Activated CD8-positive, alpha-beta T cell treated with anti-CD3 and anti-CD28 coated beads for 36 hours (primary cell): ENCODE measurements around the gene SPSB4. TPM values are rescaled to one million over a fixed set of nuclear protein-coding genes. Genes with fewer than 3 reads are reported as not detected.

ENCODE experiments used
- ATAC-seq: fragments of 200-7000 bp; cut with Tn5 transposase; one replicate; pipeline ENCODE4 v1.10.0; 2021; ENCODE audit warnings: mild to moderate bottlenecking, moderate library complexity
- CTCF ChIA-PET: fragments of 350-600 bp; sonication (Branson Sonifier 250); formaldehyde crosslinking; loops from one replicate; lab custom pipeline; 2021; ENCODE audit warnings: antibody characterized with exemption; lab: Charles Lee
- POLR2A ChIA-PET: fragments of 350-600 bp; sonication (Branson Sonifier 250); formaldehyde crosslinking; loops from one replicate; lab custom pipeline; 2021; ENCODE audit warnings: antibody characterized with exemption; lab: Charles Lee
- DNase-seq: peaks from one replicate; pipeline ENCODE4 v3.0.0-alpha.2; 2020
- H3K27ac Mint-ChIP-seq: one replicate; pipeline ENCODE4 v1.8.0; 2021; ENCODE audit warnings: mild to moderate bottlenecking, mixed read lengths
- H3K27me3 Mint-ChIP-seq: one replicate; pipeline ENCODE4 v1.8.0; 2021; ENCODE audit warnings: mixed read lengths
- H3K36me3 Mint-ChIP-seq: one replicate; pipeline ENCODE4 v1.8.0; 2021; ENCODE audit warnings: low read depth, mixed read lengths
- H3K4me1 Mint-ChIP-seq: one replicate; pipeline ENCODE4 v1.8.0; 2021; ENCODE audit warnings: low read depth, mixed read lengths
- H3K4me3 Mint-ChIP-seq: one replicate; pipeline ENCODE4 v1.8.0; 2021; ENCODE audit warnings: mild to moderate bottlenecking, moderate library complexity, mixed read lengths
- H3K9me3 Mint-ChIP-seq: one replicate; pipeline ENCODE4 v1.8.0; 2021; ENCODE audit warnings: mixed read lengths
- intact Hi-C: fragments of 100-400 bp; cut with micrococcal nuclease; formaldehyde crosslinking; loops from one replicate; pipeline ENCODE4 v1.10.0; 2022
- total RNA-seq, 2 experiments: library from RNA; stranded (reverse); gene quantifications; one replicate each; pipeline ENCODE4 v1.2.3, GENCODE V29; 2021
- TF ChIP-seq, protein P1 (sequence below): fragments of 200-600 bp; IDR thresholded peaks from one replicate; pipeline ENCODE4 v1.8.0; 2022; ENCODE audit warnings: antibody characterized with exemption, mild to moderate bottlenecking

The SPSB4 gene
- total RNA-seq: not detected

DNA sequence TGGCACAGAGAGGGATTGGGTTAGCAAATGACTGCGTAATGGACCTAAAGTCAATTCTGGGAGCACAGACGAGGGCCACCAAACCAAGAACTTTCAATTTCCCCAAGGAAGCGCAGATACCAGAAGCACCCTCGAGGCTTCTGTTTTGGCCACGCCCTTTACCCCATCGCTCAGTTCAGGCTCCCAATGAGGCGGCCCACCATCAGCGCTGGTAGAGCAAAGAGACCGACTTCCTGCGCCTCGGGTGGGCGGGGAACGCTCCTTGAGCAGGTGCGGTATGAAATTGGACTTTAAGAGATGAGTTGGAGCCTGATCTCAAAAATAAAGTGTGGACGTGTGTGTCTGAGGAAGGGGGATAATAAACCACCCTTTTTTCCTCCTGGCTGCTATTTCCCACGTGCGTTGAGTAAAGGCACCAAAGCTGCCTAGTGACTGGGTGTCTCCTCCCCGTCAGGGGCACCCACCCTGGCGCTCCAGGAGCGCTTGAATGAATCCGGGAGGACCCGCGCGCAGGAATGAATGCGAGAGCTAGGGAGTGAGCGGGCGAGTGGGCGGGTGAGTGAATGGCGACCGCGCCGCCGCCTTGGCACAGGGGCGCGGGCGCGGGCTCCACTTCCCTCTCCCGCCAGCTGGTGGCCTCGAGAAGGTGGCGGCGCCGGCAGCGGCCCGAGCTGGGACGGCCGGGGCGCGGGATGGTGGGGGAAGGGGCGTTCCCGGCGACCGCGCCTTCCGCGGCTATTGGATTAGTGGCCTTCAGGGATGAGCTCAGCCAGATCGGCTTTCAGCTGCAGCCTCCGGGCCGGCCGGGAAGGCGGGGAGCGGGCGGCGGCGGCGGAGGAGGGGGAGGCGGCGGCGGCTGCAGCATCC lies at the start of gene SPSB4:
SPSB4 (plus strand) TSS at position 772 of the 867 bp plus-strand sequence. CDS start 14,758 bp downstream, outside the sequence.
- peak; percentile 75 for ATAC-seq
- TF ChIP-seq, protein P1, sequence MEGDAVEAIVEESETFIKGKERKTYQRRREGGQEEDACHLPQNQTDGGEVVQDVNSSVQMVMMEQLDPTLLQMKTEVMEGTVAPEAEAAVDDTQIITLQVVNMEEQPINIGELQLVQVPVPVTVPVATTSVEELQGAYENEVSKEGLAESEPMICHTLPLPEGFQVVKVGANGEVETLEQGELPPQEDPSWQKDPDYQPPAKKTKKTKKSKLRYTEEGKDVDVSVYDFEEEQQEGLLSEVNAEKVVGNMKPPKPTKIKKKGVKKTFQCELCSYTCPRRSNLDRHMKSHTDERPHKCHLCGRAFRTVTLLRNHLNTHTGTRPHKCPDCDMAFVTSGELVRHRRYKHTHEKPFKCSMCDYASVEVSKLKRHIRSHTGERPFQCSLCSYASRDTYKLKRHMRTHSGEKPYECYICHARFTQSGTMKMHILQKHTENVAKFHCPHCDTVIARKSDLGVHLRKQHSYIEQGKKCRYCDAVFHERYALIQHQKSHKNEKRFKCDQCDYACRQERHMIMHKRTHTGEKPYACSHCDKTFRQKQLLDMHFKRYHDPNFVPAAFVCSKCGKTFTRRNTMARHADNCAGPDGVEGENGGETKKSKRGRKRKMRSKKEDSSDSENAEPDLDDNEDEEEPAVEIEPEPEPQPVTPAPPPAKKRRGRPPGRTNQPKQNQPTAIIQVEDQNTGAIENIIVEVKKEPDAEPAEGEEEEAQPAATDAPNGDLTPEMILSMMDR: peak; percentile 54
- ChIA-PET CTCF (interaction anchor here (0.7 to 3.0 kb wide), 12 partner anchors 7 to 141 kb away, joined by 3 to 13 read pairs (median 4); no protein-coding TSS in a partner anchor), POLR2A (no interaction called here)
- Mint-ChIP-seq H3K4me1 (peaks cover 11% of the 10 kb centered on the region), H3K9me3 (no peaks in the 10 kb centered on the region), H3K36me3 (no peaks in the 10 kb centered on the region), H3K27ac (no peak within 1 kb of the TSS), H3K27me3 (peaks cover 57% of the 10 kb centered on the region), H3K4me3 (peak within 1 kb of the TSS; percentile 66)
- intact Hi-C loops: no loop called here
- peak; percentile 61 for DNase-seq

DNA sequence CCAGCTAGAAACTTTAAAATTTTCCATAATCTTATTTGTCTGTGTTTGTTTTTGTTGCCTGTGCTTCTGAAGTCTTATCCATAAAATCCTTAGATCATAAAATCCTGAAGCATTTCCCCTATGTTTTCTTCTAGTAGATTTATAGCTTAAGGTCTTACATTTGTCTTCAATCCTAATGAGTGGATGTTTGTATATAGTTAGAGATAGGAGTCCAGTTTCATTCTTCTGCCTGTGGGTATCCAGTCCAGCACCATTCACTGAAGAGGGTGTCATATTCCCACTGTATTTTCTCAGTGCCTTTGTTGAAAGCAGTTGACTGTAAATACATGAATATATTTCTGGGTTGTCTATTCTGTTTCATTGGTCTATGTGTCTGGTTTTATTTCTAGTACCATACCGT lies 44.8 kb upstream of the SPSB4 start:
- ATAC-seq: no peak
- Mint-ChIP-seq H3K4me3 (no peak overlapping the region), H3K27me3 (peaks cover 18% of the 10 kb centered on the region), H3K9me3 (no peaks in the 10 kb centered on the region), H3K36me3 (no peaks in the 10 kb centered on the region), H3K27ac (no peak overlapping the region), H3K4me1 (peaks cover 2% of the 10 kb centered on the region)
- intact Hi-C loops: no loop called here
- CTCF ChIA-PET: interaction anchor here (1.0 to 7.3 kb wide), 2 partner anchors 14 to 186 kb away, joined by 3 to 52 read pairs; no protein-coding TSS in a partner anchor
- TF ChIP-seq, protein P1: no peak
- POLR2A ChIA-PET: no interaction called here
- no peak for DNase-seq

DNA sequence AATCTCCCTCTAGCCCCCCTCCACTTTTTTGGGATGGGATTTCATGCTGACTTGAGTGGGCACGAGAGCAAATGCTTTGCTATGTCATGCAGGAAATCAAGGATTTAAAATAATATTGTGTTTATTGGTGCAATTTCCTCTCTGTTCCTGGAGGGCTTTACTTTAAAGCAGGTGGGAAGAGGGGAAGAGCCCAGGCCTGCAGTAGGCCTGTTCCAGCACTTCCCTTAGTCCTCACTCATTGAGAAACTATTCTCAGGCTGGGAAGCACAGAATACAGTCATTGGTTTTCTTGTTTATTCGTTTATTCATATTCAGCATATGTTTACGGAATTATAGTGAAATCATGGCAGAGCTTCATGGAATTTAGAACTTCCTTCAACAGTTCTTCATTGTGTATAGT lies 41.7 kb upstream of the SPSB4 start:
- H3K27me3 Mint-ChIP-seq: peaks cover 19% of the 10 kb centered on the region
- H3K4me1 Mint-ChIP-seq: peaks cover 10% of the 10 kb centered on the region
- H3K4me3 Mint-ChIP-seq: no peak overlapping the region
- intact Hi-C loops: no loop called here
- ATAC-seq: no peak
- H3K36me3 Mint-ChIP-seq: no peaks in the 10 kb centered on the region
- TF ChIP-seq, protein P1: no peak
- no peak overlapping the region for H3K27ac Mint-ChIP-seq
- POLR2A ChIA-PET: no interaction called here
- no peaks in the 10 kb centered on the region for H3K9me3 Mint-ChIP-seq
- DNase-seq: no peak
- CTCF ChIA-PET: interaction anchor here (1.0 to 7.3 kb wide), 3 partner anchors 11 to 183 kb away, joined by 10 to 54 read pairs (median 52); no protein-coding TSS in a partner anchor

DNA sequence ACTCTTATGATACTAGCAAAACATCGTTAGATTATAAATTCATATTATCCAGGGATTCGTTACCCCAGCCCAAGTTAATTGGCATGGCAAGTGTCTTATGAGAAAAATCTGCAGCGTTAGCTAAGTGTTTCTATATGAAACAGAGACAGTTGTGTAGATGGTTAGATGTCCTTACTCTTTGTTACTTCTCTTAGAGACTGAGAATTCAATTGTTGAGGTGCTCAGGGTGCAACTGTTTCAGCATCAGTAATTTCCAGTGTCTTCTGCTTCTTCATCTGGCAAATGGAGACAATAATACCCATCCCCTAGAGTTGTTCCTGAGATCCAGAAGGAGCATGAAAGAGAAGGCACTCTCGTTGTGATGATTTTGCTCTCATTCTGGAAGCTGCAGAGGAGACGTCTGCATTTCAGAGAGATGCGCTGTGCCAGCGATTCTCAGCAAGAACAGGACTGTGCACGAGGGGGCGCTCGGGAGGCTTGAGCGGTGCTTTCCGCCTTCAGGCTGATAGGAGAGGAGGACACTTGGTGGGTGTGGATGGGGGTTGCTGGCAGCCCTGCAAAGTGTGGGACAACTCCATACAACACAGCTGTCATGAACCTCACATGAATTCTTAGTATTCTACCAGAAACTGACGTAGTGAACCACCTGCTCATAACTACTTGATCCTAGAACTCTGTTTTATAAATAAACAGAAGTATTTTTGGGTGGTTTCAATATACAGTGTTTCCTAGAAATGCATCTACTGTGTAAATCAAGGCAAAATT lies 39.7 kb upstream of the SPSB4 start:
- H3K9me3 Mint-ChIP-seq: no peaks in the 10 kb centered on the region
- no peak overlapping the region for H3K4me3 Mint-ChIP-seq
- peaks cover 10% of the 10 kb centered on the region for H3K4me1 Mint-ChIP-seq
- no peak overlapping the region for H3K27ac Mint-ChIP-seq
- DNase-seq: peak; percentile 97
- CTCF ChIA-PET: interaction anchor here (0.7 to 7.3 kb wide), 25 partner anchors 10 to 190 kb away, joined by 3 to 54 read pairs (median 5); no protein-coding TSS in a partner anchor
- TF ChIP-seq, protein P1: peak; percentile 78
- intact Hi-C loops: loop anchor here (1.0 kb wide), 1 partner anchor 181 kb away; no protein-coding TSS in a partner anchor
- POLR2A ChIA-PET: interaction anchor here (1.0 to 1.1 kb wide), 2 partner anchors 37 to 221 kb away, joined by 3 read pairs; no protein-coding TSS in a partner anchor
- peaks cover 18% of the 10 kb centered on the region for H3K27me3 Mint-ChIP-seq
- peak; percentile 98 for ATAC-seq
- no peaks in the 10 kb centered on the region for H3K36me3 Mint-ChIP-seq
